Bronchial epithelial cell (primary cell): ENCODE results near the gene PI4K2A. TPM values are rescaled to one million over a fixed set of nuclear protein-coding genes. Genes with fewer than 3 reads are reported as not detected.
"Not testable (repeated sequence)": the region's sequence is repeated elsewhere in the genome, so short reads cannot be mapped to it uniquely, and the experiment has no call there.

Experiments
- DNase-seq: peaks from one replicate; pipeline ENCODE4 v3.0.0-alpha.2; 2010; ENCODE audit warnings: low read depth
- FAIRE-seq: peaks from 2 replicates; lab custom pipeline; 2011; peaks lifted over from hg19 to GRCh38; lab: Jason Lieb, UNC
- H3K27me3 ChIP-seq: 2 replicates; pipeline ENCODE4 v1.5.1; 2011; ENCODE audit warnings: low read length; ENCODE audit not compliant: control insufficient read depth, insufficient read depth
- H3K36me3 ChIP-seq: 2 replicates; pipeline ENCODE4 v1.5.1; 2011; ENCODE audit warnings: low read length; ENCODE audit not compliant: control insufficient read depth, insufficient read depth
- H3K4me3 ChIP-seq: 2 replicates; pipeline ENCODE4 v1.5.1; 2011; ENCODE audit warnings: mild to moderate bottlenecking, low read depth, low read length, control low read depth
- total RNA-seq: library from RNA; depleted of rRNA; stranded (reverse); fragments of >200 nt; gene quantifications from 2 replicates; pipeline ENCODE4 v1.2.1, GENCODE V29; 2014
- TF ChIP-seq, protein P1 (sequence below): IDR thresholded peaks from 2 replicates; pipeline ENCODE4 v1.5.1; 2011; ENCODE audit warnings: mild to moderate bottlenecking, moderate library complexity, low read length, control low read depth, inconsistent platforms; ENCODE audit not compliant: insufficient read depth, severe bottlenecking

The PI4K2A gene
- total RNA-seq, 1 donor from 2014 or later = 33.7 TPM

DNA sequence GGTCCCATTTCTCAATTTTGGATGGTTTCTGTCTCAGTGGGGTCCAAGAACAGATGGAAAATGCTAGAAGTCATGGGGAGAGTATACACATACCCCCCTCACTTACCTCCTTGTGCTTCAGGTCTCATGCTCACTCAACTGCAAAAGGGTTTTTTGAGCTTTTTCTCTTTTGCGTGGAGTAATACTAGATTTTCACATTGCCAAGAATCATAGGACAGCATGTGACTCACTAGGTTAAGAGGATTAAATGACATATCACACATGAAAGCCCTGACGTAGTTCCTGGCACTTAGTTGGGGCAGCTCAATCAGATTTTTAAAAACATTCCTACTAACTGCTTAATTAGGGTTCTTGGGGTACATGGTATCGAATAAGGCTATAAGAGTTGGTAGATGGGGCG is 4.5 kb downstream of the PI4K2A start:
- no peak for FAIRE-seq
- DNase-seq = no peak
- TF ChIP-seq, protein P1, sequence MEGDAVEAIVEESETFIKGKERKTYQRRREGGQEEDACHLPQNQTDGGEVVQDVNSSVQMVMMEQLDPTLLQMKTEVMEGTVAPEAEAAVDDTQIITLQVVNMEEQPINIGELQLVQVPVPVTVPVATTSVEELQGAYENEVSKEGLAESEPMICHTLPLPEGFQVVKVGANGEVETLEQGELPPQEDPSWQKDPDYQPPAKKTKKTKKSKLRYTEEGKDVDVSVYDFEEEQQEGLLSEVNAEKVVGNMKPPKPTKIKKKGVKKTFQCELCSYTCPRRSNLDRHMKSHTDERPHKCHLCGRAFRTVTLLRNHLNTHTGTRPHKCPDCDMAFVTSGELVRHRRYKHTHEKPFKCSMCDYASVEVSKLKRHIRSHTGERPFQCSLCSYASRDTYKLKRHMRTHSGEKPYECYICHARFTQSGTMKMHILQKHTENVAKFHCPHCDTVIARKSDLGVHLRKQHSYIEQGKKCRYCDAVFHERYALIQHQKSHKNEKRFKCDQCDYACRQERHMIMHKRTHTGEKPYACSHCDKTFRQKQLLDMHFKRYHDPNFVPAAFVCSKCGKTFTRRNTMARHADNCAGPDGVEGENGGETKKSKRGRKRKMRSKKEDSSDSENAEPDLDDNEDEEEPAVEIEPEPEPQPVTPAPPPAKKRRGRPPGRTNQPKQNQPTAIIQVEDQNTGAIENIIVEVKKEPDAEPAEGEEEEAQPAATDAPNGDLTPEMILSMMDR = no peak
- Histone ChIP-seq H3K4me3 (no peak overlapping the region), H3K36me3 (peaks cover 4% of the 10 kb centered on the region), H3K27me3 (no peaks in the 10 kb centered on the region)

DNA sequence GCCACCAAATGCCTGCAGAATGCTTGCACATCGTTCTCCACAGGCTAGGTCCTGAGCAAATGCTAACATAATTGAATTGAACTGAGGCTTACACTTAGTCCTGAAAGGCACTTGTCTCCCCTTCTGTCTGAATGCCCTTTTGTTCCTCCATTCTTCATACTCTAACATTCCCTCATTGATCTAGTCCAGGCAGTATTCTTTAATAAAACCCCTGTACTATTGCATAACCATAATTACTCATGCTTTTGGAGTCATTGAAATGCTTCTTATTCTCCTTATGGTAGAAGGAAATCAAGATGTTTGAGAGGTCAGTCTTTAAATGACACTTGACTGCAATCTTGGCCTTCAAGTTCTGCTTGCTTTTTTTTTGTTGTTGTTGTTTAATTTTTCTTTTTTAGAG is 7.1 kb downstream of the PI4K2A start:
- DNase-seq = peak; percentile 90
- TF ChIP-seq, protein P1 = no peak
- H3K36me3 ChIP-seq = peaks cover 8% of the 10 kb centered on the region
- H3K27me3 ChIP-seq = no peaks in the 10 kb centered on the region
- H3K4me3 ChIP-seq = no peak overlapping the region
- no peak for FAIRE-seq

DNA sequence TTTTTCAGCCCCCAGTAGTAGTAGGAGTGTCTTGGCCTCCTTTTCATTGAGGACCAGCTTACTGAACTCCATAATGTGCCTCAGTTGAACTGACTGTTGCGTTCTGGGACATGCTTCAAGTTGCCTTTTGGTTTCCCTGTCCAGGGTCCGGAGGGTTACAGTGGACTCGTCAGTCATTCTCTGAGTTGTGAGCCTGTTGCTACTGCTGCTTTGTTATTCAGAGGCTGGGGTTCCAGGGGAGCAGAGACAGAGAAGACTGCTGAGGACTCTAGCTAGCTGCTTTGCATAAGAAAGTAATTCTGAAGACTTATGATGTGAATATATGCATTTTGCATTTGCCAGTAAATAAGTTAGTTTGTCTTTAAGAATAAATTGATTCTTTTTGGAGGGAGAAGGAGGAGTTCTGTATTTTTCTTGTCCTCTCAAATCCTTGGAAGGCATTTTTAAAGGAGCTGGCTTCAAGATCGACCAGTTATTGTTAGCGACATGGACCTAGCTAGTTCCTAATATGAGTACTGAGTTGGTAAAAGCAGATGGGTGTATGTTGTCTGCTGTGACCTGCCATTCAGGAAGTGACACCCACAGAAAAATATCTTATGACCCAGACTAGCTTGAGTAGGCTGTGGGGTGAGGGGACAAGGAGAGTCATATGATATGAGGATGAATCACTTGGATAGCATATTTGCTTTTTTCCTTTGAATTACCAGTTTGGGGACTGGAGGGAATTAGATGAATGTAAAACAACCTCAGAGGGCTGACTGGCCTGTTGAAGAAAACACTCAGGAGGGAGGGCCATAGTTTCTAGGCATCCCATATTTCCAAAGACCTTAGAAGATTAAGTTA is 8.3 kb downstream of the PI4K2A start:
- Histone ChIP-seq H3K36me3 (peaks cover 8% of the 10 kb centered on the region), H3K4me3 (no peak overlapping the region), H3K27me3 (no peaks in the 10 kb centered on the region)
- FAIRE-seq (no peak), DNase-seq (peak; percentile 97)
- TF ChIP-seq, protein P1 = no peak

DNA sequence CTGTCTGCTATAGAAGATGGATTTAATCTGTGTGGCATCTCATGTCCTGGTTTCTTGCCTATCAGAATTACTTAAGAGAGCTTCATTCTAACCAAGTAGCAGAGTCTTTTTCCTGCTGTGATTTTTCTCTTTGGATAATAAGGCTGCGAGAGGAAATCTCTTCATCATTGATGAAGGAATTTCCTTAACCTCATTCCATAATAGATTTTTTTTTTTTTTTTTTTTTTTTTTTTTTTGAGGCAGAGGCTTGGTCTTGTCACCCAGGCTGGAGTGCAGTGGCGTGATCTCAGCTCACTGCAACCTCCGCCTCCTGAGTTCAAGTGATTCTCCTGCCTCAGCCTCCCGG is 8.9 kb downstream of the PI4K2A start:
- H3K4me3 ChIP-seq, FAIRE-seq, DNase-seq, H3K27me3 ChIP-seq, H3K36me3 ChIP-seq: not testable (repeated sequence)

DNA sequence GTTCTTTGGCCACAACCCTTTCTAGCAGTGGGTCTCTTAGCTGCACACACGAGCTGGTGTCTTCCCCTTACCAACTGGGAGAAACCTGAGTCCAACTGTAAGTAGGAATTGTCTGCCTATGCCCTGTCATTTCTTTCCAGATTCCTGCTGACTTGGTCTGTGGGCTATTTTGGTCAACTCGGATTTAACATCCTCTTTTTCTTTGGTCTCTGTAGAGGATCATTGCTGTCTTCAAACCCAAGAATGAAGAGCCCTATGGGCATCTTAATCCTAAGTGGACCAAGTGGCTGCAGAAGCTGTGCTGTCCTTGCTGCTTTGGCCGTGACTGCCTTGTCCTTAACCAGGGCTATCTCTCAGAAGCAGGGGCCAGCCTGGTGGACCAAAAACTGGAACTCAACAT is 10.3 kb downstream of the PI4K2A start:
- H3K4me3 ChIP-seq = no peak overlapping the region
- TF ChIP-seq, protein P1 = no peak
- DNase-seq (no peak), FAIRE-seq (no peak)
- peaks cover 5% of the 10 kb centered on the region for H3K36me3 ChIP-seq
- no peaks in the 10 kb centered on the region for H3K27me3 ChIP-seq

DNA sequence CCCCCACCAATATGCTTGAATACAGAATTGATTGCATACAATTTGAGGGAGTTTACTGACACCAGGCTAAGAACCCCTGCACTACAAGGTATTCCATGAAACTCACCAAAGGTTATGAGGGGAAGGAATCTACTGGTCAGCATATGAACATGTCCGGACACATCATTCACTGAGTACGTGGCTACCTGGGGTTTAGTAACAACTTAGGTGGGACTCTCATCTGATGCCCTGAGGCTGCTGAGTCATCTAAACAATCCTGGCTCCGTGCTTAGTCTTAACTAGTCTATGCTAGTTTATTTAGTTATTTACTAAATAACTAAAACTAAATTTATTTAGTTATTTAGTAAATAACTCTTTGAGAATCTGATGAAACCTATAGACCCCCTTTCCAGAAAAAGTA is 11.3 kb downstream of the PI4K2A start:
- Histone ChIP-seq H3K36me3 (peaks cover 14% of the 10 kb centered on the region), H3K4me3 (no peak overlapping the region), H3K27me3 (no peaks in the 10 kb centered on the region)
- TF ChIP-seq, protein P1 = no peak
- peak; percentile 99 for DNase-seq
- FAIRE-seq = peak; percentile 40
